SH-SY5Y (cell line): ENCODE results near the gene TASP1.

Experiments used
- GATA2 ChIP-seq: IDR thresholded peaks from 2 replicates; pipeline ENCODE4 v1.6.1; 2011; ENCODE audit warnings: mild to moderate bottlenecking, low read depth, low read length
- GATA3 ChIP-seq: IDR thresholded peaks from 2 replicates; pipeline ENCODE4 v1.6.1; 2011; ENCODE audit warnings: low read depth, mild to moderate bottlenecking, low read length, moderate library complexity

DNA sequence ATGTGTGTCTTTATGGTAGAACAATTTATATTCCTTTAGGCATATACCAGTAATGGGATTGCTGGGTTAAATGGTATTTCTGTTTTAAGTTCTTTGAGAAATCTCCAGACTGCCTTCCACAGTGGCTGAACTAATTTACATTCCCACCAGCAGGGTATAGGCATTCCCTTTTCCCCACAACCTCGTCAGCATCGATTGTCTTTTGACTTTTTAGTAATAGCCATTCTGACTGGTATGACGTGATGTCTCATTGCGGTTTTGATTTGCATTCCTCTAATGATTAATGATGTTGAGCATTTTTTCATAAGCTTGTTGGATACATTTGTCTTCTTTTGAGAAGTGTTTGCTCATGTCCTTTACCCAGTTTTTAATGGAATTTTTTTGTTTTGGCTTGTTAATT lies 5.3 kb upstream of the TASP1 start:
- TF ChIP-seq GATA2, result no peak
- no peak for TF ChIP-seq GATA3
